Calu3 (cell line): ENCODE results near the gene SKAP2. TPM values are rescaled to one million over a fixed set of nuclear protein-coding genes. Genes with fewer than 3 reads are reported as not detected.

Experiments used
- BruUV-seq: library from RNA; stranded (reverse); fragments of 400-500 nt; replicated peaks from 2 replicates; lab custom pipeline; 2021; lab: Mats Ljungman, UMichigan
- CTCF ChIA-PET: fragments of 300-600 bp; sonication (Branson Sonifier 250); formaldehyde crosslinking; loops from one replicate; lab custom pipeline; 2022; ENCODE audit warnings: antibody characterized with exemption; lab: Charles Lee
- DNase-seq: peaks from one replicate; pipeline ENCODE4 v3.0.0; 2022
- H3K27ac Mint-ChIP-seq: one replicate; pipeline ENCODE4 v1.8.0; 2022; ENCODE audit warnings: mixed read lengths; ENCODE audit not compliant: unreplicated experiment
- H3K27me3 Mint-ChIP-seq: one replicate; pipeline ENCODE4 v1.8.0; 2022; ENCODE audit warnings: mixed read lengths; ENCODE audit not compliant: unreplicated experiment
- H3K36me3 Mint-ChIP-seq: one replicate; pipeline ENCODE4 v1.8.0; 2022; ENCODE audit warnings: mild to moderate bottlenecking, moderate library complexity, mixed read lengths; ENCODE audit not compliant: insufficient read depth, unreplicated experiment
- H3K4me1 Mint-ChIP-seq: one replicate; pipeline ENCODE4 v1.8.0; 2022; ENCODE audit warnings: mild to moderate bottlenecking, low read depth, mixed read lengths; ENCODE audit not compliant: unreplicated experiment
- H3K4me3 Mint-ChIP-seq: one replicate; pipeline ENCODE4 v1.8.0; 2022; ENCODE audit warnings: mild to moderate bottlenecking, low read depth, moderate library complexity, mixed read lengths; ENCODE audit not compliant: unreplicated experiment
- H3K9me3 Mint-ChIP-seq: one replicate; pipeline ENCODE4 v1.8.0; 2022; ENCODE audit warnings: low read depth, mixed read lengths; ENCODE audit not compliant: unreplicated experiment
- intact Hi-C: fragments of 100-400 bp; cut with micrococcal nuclease; formaldehyde crosslinking; loops from one replicate; pipeline ENCODE4 v1.10.0; 2022; ENCODE audit not compliant: unreplicated experiment
- total RNA-seq: library from RNA; stranded (reverse); gene quantifications from 2 replicates; pipeline ENCODE4 v1.2.3, GENCODE V29; 2022
- TF ChIP-seq, protein P1 (sequence below): fragments of 200-600 bp; IDR thresholded peaks from one replicate; pipeline ENCODE4 v1.8.0; 2022; ENCODE audit warnings: antibody characterized with exemption; ENCODE audit not compliant: unreplicated experiment

Gene SKAP2
- total RNA-seq, 1 experiment from 2014 or later = 83.1 TPM

DNA sequence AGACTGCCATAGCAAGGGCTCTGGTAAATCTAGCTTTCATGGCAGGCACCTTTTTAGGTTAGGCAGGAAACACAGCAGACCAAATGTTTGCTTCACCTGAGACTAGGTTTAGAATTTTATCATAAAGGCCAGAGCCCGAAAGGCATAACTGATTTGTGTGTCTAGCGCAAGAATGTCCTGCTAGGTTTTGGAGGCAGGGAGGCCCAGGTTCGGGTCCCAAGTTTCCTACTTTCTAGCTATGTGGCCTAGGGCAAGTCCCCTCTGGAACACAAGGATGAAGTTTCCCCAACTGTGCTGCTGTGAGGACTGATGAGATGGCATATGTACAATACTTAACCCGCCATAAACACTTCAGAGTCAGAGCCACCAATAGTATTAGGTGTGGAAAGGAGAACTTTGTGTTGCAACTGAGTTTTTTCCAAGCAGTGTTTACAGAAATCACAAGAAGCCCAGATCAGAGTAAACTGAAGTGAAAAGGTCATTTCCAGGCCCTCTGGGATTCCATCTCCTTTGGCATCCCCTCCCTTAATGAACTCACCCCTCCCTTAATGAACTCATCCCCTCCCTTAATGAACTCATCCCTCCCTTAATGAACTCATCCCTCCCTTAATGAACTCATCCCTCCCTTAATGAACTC lies 244.9 kb downstream of the SKAP2 start:
- peaks cover 4% of the 10 kb centered on the region for H3K9me3 Mint-ChIP-seq
- DNase-seq = no peak
- CTCF ChIA-PET = no interaction called here
- no peak overlapping the region for H3K27ac Mint-ChIP-seq
- no TSS peak for BruUV-seq
- TF ChIP-seq, protein P1, sequence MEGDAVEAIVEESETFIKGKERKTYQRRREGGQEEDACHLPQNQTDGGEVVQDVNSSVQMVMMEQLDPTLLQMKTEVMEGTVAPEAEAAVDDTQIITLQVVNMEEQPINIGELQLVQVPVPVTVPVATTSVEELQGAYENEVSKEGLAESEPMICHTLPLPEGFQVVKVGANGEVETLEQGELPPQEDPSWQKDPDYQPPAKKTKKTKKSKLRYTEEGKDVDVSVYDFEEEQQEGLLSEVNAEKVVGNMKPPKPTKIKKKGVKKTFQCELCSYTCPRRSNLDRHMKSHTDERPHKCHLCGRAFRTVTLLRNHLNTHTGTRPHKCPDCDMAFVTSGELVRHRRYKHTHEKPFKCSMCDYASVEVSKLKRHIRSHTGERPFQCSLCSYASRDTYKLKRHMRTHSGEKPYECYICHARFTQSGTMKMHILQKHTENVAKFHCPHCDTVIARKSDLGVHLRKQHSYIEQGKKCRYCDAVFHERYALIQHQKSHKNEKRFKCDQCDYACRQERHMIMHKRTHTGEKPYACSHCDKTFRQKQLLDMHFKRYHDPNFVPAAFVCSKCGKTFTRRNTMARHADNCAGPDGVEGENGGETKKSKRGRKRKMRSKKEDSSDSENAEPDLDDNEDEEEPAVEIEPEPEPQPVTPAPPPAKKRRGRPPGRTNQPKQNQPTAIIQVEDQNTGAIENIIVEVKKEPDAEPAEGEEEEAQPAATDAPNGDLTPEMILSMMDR = no peak
- no peak overlapping the region for H3K4me3 Mint-ChIP-seq
- intact Hi-C loops = no loop called here
- no peaks in the 10 kb centered on the region for H3K36me3 Mint-ChIP-seq
- no peaks in the 10 kb centered on the region for H3K27me3 Mint-ChIP-seq
- peaks cover 11% of the 10 kb centered on the region for H3K4me1 Mint-ChIP-seq

DNA sequence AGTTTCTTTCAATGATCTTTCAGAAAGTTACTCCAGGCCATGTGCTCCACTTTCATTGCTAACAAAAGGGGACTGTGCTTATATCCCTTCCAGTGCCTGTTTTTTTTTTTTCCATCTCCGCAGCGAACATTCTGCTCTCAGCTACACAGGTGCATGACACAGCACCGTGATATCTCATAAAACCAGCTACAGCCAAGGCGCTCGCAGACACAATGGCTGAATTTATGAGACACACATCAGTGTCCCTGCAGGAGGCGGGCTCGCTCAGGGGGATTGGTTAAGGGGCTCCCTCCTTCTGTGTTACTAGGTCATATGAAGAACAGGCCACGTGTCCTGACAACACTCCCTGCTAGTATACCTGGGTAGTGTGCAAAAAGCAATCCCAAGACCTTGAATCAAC lies 245.5 kb downstream of the SKAP2 start:
- CTCF ChIA-PET = no interaction called here
- H3K27me3 Mint-ChIP-seq = no peaks in the 10 kb centered on the region
- H3K4me1 Mint-ChIP-seq = peaks cover 11% of the 10 kb centered on the region
- no peak overlapping the region for H3K27ac Mint-ChIP-seq
- TF ChIP-seq, protein P1 = no peak
- no peak overlapping the region for H3K4me3 Mint-ChIP-seq
- peaks cover 4% of the 10 kb centered on the region for H3K9me3 Mint-ChIP-seq
- DNase-seq = no peak
- intact Hi-C loops = no loop called here
- no TSS peak for BruUV-seq
- no peaks in the 10 kb centered on the region for H3K36me3 Mint-ChIP-seq

DNA sequence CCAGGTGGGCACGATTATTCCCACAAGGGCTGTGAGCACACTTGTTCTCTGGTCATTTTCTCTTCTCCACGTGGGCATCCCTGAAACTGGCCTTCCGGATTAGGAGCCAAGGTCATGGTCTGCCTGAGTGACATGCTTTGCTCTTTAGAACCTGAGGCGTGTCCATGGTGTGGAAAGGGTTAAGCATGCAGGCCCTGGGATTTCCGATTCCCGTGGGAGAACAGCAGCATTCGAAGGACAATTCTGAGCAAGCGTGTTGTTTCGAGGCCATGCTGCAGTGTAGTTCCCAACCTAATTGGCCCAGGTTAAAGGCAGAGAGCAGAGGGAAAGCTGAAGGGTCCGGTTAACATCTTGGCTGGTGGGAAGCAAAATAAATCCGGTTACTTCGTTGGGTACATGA lies 245.9 kb downstream of the SKAP2 start:
- DNase-seq = no peak
- Mint-ChIP-seq H3K4me3 (no peak overlapping the region), H3K36me3 (no peaks in the 10 kb centered on the region), H3K27ac (no peak overlapping the region), H3K9me3 (peaks cover 4% of the 10 kb centered on the region), H3K4me1 (peaks cover 11% of the 10 kb centered on the region), H3K27me3 (no peaks in the 10 kb centered on the region)
- CTCF ChIA-PET = no interaction called here
- no TSS peak for BruUV-seq
- TF ChIP-seq, protein P1 = no peak
- intact Hi-C loops = no loop called here

Other genes with a start within 250 kb of the SKAP2 start
- 0.24 and 0.44 TPM in 2 replicates for gene HOXA1, start 231.4 kb upstream of the SKAP2 start, total RNA-seq
- 1.9 and 3.2 TPM in 2 replicates for gene HOXA2, start 238.1 kb upstream of the SKAP2 start, total RNA-seq